ENCODE results near the gene ALK. TPM values are rescaled to one million over a fixed set of nuclear protein-coding genes. Genes with fewer than 3 reads are reported as not detected.

Gene ALK
- total RNA-seq, 1 experiment from 2014 or later: 14.7 TPM

DNA sequence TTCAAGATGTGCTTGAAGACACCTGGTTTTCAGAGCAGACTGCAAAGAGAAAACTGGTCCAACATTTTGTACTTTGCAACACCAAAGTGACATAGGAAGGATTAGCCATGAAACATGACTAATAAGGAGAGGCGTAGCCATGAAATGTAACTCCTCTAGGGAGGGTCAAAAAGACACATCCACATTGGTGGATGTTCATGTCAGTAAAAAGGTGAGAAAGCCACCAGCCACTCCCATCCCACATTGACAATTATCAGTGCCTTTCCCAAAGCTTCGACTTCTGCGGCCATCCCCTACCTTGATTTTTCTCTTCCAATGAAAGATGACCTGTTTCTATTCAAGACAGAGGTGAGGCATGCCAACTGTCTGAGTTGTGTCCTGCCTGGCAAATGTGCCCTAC, 223.2 kb downstream of the ALK start:
- DNase-seq (ENCODE audit: low spot score): no peak
- peaks cover 2% of the 10 kb centered on the region for H3K4me1 ChIP-seq (ENCODE audit: insufficient read depth, low read length, poor library complexity, severe bottlenecking)
- H3K27me3 ChIP-seq (replicated peaks; ENCODE audit: insufficient read depth, low read depth, low read length, poor library complexity): no peaks in the 10 kb centered on the region
- H3K4me3 ChIP-seq (ENCODE audit: low read depth, low read length, poor library complexity, severe bottlenecking): no peak overlapping the region
- no TSS peak for BruUV-seq (replicated peaks)
- TF ChIP-seq, protein P1, sequence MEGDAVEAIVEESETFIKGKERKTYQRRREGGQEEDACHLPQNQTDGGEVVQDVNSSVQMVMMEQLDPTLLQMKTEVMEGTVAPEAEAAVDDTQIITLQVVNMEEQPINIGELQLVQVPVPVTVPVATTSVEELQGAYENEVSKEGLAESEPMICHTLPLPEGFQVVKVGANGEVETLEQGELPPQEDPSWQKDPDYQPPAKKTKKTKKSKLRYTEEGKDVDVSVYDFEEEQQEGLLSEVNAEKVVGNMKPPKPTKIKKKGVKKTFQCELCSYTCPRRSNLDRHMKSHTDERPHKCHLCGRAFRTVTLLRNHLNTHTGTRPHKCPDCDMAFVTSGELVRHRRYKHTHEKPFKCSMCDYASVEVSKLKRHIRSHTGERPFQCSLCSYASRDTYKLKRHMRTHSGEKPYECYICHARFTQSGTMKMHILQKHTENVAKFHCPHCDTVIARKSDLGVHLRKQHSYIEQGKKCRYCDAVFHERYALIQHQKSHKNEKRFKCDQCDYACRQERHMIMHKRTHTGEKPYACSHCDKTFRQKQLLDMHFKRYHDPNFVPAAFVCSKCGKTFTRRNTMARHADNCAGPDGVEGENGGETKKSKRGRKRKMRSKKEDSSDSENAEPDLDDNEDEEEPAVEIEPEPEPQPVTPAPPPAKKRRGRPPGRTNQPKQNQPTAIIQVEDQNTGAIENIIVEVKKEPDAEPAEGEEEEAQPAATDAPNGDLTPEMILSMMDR (conservative IDR thresholded peaks at IDR 0.05; ENCODE audit: low read depth, low read length): no peak
- TF ChIP-seq EZH2 (IDR thresholded peaks at IDR 0.05; ENCODE audit: borderline replicate concordance, low read depth, low read length, poor library complexity, severe bottlenecking): no peak
- no peaks in the 10 kb centered on the region for H3K36me3 ChIP-seq (ENCODE audit: insufficient read depth, low read length, poor library complexity, severe bottlenecking)
- no peaks in the 10 kb centered on the region for H3K9me3 ChIP-seq (ENCODE audit: low read depth, low read length, poor library complexity, severe bottlenecking)
- ChIA-PET CTCF (no interaction called here), POLR2A (ENCODE audit: low non-redundant PET) (no interaction called here)
- intact Hi-C loops (cut with micrococcal nuclease; ENCODE audit: unreplicated experiment): no loop called here
- H3K27ac ChIP-seq (ENCODE audit: low read depth, low read length, poor library complexity, severe bottlenecking): no peak overlapping the region

DNA sequence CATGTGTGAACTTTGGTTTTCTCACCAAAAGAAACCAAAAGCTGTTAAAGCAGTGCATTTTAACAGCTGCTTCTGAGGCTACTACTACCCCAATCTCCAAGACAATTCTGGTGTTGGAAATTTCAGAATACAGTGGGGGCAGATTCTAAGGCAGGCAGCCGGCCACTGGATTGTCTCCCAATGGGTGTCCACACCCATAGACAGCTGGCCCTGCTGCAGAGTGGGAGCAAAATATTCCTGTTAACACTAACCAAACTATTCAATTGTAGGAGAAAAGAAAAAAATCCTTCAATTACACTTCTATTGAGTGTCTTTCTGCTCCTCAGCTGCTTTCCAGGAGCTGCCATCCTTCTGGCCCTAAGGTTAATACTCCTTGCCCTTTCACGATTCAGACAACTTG, 223.7 kb downstream of the ALK start:
- no peak for DNase-seq (ENCODE audit: low spot score)
- ChIA-PET CTCF (no interaction called here), POLR2A (ENCODE audit: low non-redundant PET) (no interaction called here)
- intact Hi-C loops (cut with micrococcal nuclease; ENCODE audit: unreplicated experiment): no loop called here
- no peak overlapping the region for H3K27ac ChIP-seq (ENCODE audit: low read depth, low read length, poor library complexity, severe bottlenecking)
- H3K4me3 ChIP-seq (ENCODE audit: low read depth, low read length, poor library complexity, severe bottlenecking): no peak overlapping the region
- H3K36me3 ChIP-seq (ENCODE audit: insufficient read depth, low read length, poor library complexity, severe bottlenecking): no peaks in the 10 kb centered on the region
- H3K27me3 ChIP-seq (replicated peaks; ENCODE audit: insufficient read depth, low read depth, low read length, poor library complexity): no peaks in the 10 kb centered on the region
- no peaks in the 10 kb centered on the region for H3K9me3 ChIP-seq (ENCODE audit: low read depth, low read length, poor library complexity, severe bottlenecking)
- TF ChIP-seq EZH2 (IDR thresholded peaks at IDR 0.05; ENCODE audit: borderline replicate concordance, low read depth, low read length, poor library complexity, severe bottlenecking): no peak
- TF ChIP-seq, protein P1 (conservative IDR thresholded peaks at IDR 0.05; ENCODE audit: low read depth, low read length): no peak
- H3K4me1 ChIP-seq (ENCODE audit: insufficient read depth, low read length, poor library complexity, severe bottlenecking): no peaks in the 10 kb centered on the region
- no TSS peak for BruUV-seq (replicated peaks)

DNA sequence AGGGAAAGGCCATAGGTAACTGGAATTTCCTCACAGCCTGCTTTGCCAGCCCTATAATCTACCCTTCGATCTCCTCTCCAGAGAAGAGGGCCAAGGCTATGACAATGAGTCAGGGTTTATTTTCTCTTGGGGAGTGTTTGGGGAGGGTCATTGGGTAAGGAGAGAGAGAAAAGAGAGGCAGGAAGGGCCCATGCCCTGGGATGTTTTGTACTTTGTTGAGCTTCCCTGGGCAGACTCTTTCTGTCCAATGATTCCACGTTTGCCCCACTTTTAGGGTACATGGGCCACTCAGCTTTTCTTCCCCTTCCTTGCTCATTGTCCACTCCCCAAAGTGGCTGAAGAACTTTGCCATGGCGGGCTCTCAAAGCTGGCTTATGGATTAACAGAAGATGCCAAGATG, 224.2 kb downstream of the ALK start:
- CTCF ChIA-PET: no interaction called here

More for the DNA sequence above, 224.2 kb downstream of the ALK start:
- Histone ChIP-seq H3K4me1 (ENCODE audit: insufficient read depth, low read length, poor library complexity, severe bottlenecking) (no peaks in the 10 kb centered on the region), H3K27ac (ENCODE audit: low read depth, low read length, poor library complexity, severe bottlenecking) (no peak overlapping the region), H3K27me3 (replicated peaks; ENCODE audit: insufficient read depth, low read depth, low read length, poor library complexity) (no peaks in the 10 kb centered on the region), H3K36me3 (ENCODE audit: insufficient read depth, low read length, poor library complexity, severe bottlenecking) (no peaks in the 10 kb centered on the region), H3K4me3 (ENCODE audit: low read depth, low read length, poor library complexity, severe bottlenecking) (no peak overlapping the region), H3K9me3 (ENCODE audit: low read depth, low read length, poor library complexity, severe bottlenecking) (no peaks in the 10 kb centered on the region)
- DNase-seq (ENCODE audit: low spot score): no peak
- BruUV-seq (replicated peaks): no TSS peak
- intact Hi-C loops (cut with micrococcal nuclease; ENCODE audit: unreplicated experiment): no loop called here
- TF ChIP-seq EZH2 (IDR thresholded peaks at IDR 0.05; ENCODE audit: borderline replicate concordance, low read depth, low read length, poor library complexity, severe bottlenecking): no peak
- TF ChIP-seq, protein P1 (conservative IDR thresholded peaks at IDR 0.05; ENCODE audit: low read depth, low read length): no peak
- POLR2A ChIA-PET (ENCODE audit: low non-redundant PET): no interaction called here

Measured in A673 (cell line).